Measurements from ENCODE around the gene TSPYL1.

TSPYL1 gene

DNA sequence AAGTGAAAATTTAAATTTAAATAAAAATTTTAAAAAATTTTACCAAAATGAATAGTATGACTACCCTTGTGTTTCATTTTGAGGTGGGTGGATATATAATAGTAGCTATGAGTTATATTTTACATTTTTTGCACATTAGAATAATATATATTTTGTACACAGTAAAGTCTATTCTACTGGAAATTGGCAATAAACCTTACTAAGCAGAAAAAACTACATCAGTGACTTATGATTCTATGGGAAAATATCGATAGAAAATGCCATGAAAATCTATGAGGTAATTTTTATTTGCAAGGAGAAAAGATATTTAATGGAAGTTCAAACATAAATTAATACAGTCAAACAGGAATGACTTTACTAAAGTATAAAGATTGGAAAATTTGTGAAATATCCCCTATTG, 23.0 kb downstream of the TSPYL1 start:
- DNase-seq: no peak

DNA sequence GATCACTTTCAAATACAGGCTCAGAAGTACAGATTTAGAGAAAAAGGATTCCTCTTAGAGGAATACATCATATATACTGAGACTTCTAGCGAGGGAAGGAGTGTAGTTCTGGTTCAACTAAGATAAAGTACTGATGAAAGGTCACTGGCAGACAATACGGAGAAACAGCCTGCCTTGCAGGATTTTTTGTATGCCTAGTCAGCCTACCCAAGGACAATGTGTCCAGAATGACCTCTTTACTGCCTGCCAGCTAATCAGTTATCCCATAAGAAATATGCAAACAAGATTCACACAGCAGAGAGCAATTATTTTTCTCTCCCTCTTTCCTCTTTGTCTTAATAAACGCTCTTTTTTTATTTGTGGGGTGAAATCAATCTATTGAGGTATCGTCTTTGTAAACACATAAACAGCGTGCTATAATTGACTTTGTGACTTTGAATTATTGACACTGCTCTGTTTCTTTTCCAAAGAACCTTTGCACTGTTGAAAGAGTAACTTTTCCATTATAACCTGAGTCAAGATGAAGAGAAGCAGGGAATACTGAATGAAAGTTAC, 24.4 kb downstream of the TSPYL1 start:
- DNase-seq: no peak

DNA sequence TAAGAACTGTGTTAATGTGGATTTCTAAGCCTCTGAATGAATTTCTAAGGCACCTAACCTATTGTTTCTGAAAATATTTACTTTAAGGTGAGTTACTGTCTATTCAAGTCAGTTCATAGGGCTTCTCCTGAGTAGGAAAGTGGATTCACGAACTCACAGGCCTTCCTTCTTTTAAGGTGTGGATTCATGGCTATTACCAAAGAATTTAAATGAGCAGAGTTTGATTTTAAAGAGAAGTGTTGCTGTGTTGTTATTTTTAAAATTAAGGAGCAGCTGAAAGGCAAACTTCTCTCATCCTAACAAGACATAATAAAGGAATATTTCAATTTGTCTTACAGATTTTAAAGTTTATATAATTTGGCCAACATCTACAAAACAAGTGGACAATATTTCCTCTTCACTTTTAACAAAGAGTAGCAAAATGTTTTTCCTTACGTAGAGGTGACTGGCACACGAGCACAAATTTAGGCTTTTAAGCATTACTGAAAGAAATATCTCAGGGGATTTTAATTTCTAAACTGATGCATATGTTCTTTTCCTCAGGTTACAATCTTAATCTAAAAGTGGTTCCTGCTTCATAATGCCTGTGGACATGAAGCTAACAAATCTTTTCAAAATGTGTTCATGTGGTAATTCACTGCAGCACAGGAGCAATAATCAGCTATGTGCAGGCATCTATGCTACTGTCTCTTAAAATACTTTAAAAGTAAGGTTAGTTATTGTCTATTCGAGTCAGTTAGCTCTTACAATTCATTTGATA, 25.3 kb downstream of the TSPYL1 start:
- DNase-seq: no peak

DNA sequence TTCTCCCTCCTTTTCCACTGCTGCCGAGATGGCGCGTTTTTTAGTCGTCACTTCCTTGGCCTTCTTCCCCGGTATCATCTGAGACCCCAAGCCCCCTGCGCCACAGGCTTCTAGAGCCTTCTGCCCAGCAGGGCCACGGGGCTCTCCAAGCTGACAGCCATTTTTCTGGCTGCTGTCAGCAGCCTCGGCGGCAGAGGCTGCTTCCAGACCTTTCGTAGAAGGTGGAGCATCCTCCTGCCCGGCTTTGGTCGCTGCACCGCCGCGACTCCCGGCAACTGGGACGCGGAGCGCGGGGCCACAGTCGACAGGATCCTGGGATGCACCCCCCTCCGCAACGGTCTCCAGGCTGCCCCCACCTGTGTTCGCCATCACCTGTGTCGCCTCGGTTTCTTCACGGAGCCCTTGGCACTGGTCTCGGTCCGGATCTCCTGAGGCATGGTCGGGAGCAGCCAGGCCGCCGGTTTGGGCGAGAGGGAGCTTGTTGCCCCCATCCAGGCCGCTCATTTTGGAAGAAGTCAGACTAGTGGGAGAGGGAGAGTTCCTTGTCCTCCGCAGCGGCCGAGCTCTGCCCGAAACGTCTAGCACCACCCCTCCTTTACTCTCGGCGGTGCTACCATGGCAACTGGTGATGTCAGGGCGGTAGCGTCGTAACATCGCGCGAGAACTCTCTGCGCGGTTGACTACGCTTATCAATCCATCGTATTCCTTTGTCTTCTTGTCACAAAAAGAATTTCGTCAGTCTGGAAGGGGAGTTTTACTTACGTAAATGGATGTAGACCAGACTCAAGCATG, 26.0 kb downstream of the TSPYL1 start, which contains the start of gene TSPYL4:
Gene TSPYL4 (minus strand): TSS at position 571 of the 792 bp plus-strand sequence. CDS start 67 bp downstream, at position 504.
- DNase-seq: peak; percentile 93 to 95

DNA sequence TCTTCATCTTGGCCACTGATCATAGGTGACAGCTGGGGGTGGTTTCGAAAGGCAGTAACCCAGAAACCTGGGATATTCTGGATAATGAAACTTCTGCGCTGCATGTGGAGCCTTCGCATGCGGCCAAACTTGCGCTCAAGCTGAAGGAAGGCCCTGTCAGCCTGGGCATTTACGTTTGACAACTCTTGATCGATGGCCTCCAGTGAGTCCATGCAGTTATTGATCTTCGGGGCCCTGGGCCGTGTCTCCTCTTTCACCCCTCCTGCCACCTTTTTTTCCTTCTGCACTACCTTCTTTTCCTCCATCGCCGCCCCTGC, 26.6 kb downstream of the TSPYL1 start:
- DNase-seq: no peak

DNA sequence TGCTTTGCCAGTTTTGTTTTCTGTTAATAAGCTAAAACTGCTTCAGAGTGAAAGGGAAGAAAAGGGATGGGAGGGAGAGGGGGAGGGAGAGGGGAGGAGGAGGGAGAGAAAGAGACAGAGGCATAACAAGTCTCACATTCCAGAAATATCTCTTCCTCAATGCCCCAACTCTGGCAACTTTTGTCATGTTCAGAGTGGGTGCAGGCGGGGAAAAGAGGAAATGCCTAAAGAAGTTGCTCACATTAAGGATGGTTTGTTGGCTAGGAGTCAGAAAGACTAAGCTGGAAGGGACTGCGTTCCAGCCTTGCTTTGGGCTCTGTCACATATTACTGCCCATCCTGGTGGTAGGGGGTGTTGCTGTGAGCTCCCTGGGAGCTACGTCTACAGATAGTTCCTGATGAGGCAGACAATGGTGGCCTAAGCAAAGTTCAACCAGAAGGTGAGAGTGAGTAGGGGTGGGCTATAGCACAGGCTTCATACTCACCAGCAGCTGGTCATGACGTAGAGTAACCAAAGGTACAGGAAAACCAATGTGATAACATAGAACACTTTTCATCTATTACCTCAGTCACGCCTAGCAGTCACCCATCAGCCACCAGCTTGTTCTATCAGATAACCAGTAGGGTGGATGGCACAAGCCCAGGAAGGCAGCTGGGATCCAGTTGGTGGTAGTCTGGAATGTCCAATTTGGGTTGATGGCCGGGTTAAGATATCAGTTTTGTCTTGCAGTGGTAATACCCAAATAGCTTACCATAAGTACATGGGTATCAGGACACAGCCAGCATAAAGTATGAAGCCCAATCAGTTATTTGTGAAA, 28.0 kb downstream of the TSPYL1 start:
- DNase-seq: no peak

DNA sequence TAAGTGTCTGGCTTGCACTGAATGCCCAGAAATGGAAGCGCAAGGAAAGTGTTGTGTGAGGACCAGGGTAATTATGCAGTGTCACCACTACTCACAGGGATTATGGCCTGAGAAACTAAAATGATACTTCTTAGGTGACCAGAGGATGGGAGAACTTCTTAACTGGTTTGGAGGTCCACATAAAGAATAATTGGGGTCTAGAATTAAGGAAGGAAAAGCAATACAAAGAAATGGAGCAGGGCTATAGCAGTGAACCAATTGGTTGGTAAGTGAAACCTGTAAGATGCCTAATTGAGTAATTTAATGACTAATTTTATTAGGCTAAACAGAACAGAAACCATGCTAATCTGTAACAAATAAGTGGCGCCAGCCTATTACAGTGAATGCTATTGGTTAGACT, 31.2 kb downstream of the TSPYL1 start:
- no peak for DNase-seq

DNA sequence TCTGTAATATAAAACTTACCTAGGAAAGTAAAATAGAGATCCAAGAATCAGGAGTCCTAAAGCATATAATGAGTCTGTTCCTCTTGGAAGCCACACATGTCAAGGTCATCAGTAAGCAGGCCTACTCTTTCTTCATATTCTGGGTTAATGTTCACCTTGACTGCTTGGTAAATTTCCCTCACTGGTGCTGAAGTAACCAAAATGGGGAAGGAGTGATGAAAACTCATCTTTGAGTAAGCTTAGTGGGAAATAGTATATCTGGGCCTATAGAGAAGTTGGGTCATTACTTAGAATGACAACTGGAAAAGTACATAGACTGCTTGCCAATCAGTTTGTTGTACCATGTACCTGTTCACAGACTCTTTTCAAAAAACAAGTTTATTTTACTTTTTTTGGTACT, 32.4 kb downstream of the TSPYL1 start:
- no peak for DNase-seq

DNA sequence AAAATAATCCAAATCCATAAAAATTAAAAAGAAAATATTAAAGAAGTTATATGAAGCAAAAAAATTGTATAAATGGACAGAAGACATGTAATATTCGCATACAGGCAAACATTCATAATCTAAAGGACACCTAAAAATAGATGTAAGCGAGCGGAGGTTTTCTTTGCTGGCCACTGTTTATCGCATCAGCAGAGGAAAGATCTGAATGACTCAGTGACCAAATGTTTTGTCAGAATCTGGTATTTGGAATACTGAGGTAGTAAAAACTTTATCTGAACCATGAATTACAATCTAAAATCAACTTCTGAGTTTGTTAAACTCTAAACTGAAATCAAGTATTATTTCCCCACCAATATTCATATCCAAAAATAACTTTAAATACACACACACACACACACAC, 33.6 kb downstream of the TSPYL1 start:
- no peak for DNase-seq

DNA sequence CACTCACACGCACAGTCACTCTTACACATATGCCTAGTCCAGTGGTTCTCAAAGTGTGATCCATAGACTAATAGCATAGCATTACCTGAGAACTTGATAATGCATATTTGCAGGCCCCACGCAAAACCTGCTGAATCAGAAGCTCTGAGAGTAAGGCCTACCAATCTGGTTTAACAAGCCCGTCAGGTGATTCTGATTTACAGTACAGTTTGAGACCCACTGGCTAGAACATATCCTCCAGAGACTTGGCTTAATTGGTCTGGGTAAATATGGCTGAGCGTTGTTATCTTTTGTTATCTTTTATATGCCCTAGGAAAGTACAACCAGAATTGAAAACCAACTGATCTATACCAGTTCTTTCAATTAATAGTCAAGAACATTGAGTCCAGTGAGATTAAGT, 35.4 kb downstream of the TSPYL1 start:
- no peak for DNase-seq

DNA sequence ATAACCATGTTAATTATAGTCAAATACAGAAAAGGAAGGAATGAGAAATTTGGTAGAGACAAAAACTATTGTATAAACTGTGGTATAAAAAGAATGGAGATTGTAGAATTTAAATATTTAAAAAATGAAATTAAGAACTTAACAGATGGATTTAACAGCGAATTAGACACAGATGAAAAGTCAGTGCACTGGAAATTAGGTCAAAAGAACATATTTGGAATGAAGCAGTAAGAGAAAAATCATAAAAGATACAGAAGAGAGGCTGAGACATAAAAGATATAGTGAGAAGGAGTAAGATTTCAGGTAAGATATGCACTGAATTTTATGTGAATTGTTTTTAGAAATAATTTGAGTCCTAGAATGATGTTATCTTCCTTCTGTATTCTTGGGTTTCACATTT, 39.9 kb downstream of the TSPYL1 start:
- DNase-seq: no peak

DNA sequence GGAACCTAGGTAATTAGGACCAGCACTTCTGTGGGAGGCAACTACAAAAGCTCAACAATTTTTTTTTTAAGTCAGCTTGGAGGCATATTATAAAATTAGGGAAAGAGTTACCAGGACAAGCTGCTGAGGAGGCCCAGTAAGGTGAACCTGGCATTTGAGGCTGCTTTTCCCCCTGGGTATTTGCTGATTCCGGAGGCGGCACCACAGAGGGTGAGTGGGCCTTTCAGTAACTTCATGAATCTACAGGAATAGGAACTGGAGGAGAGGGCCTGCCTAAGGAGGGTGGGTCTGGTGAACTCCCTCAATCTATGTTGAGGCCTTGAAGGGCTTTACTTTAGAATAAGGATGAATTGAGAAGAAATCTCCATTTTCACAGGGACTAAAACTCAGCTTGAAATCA, 40.5 kb downstream of the TSPYL1 start:
- no peak for DNase-seq

DNA sequence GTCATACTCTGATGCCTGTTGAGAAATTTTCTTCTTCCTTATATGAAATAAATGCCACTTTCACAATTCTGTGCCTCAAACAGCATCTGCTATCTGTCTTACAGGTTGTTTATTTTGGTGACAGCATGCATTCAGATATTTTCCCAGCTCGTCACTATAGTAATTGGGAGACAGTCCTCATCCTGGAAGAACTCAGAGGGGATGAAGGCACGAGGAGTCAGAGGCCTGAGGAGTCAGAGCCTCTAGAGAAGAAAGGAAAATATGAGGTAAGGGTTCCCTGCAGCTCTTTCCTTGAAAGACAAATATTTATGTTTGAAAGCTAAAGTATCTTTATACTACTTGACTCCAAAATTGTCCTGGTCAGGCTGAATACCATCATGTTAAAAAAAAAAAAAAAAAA, 41.6 kb downstream of the TSPYL1 start:
- no peak for DNase-seq

DNA sequence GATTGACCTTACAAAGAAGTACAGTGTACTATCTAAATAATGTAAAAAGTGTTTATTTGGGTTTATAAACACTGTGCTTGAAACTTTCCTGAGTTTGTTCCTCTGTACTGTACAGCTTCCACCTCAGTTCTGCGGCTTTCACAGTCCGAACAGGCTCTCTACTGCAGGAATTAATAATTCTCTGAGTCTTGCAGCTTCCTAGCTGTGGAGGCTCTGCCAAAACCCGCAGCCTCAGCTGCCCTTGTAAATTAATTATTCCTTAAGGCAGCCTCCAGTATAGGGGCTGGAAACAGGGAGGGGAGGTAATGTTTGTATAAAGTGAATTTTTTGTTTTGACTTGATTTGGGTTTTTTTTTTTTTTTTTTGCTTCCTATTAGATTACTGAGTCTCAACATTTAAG, 45.0 kb downstream of the TSPYL1 start:
- DNase-seq: no peak

DNA sequence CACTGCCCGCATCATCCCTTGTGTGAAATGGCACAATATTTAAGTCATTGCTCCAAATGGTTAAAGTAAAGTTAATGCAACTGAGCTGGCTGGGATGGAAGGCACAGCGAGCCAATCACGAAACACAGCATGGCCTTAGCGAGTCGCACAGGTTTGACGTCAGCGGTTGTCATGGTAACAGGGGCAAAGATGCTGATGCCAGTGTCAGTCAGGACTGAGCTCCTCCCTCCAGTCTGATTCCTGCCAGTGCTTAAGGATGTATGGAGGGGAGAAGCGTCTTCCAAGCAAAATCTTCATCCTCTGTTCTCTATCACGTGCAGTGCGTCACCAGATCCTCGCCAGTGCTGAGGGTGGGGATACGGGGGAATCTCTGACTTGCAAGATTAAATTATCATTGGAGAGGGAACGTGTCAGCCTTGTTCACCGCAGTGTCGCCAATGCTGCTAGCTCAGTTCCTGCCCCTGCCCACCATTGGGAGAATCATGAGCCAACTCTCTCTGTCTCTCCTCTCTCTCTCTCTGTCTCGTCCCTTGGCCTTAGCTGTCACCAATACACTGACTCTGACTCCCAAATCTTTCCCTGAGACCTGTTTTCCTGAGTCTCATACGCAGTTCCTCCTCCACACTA, 50.3 kb downstream of the TSPYL1 start:
- DNase-seq: no peak
